Epithelial cell of esophagus (primary cell): ENCODE data around the gene C12orf60.

Experiments
- DNase-seq: peaks from one replicate; pipeline ENCODE4 v3.0.0; 2010; ENCODE audit warnings: low read depth
- H3K4me3 ChIP-seq: 2 replicates; pipeline ENCODE4 v1.5.1; 2011; ENCODE audit warnings: mild to moderate bottlenecking, low read length, control low read depth
- TF ChIP-seq, protein P1 (sequence below): IDR thresholded peaks from 2 replicates; pipeline ENCODE4 v1.5.1; 2011; ENCODE audit warnings: low read depth, mild to moderate bottlenecking, low read length, control low read depth, inconsistent platforms; ENCODE audit not compliant: insufficient read depth; ENCODE audit errors: missing control alignments

The C12orf60 gene

DNA sequence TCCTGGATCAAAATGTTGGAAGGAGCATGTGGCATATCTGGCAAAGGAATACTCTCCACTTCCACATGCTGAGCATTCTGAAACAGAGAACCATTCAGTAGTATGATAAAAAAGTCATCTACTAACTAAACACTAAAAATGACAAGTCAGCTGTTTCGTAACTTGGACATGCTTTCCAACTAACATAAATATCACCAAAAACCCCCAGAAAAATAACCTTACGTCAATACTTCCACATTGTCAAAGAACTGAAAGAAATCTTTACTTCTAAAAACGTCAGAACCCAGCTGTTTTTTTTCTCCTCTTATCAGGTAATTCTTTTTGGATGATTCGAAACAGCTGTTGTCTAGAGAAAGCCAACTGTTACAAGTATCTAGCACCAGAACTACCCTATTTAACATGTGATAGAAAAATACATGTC is 8.4 kb upstream of the C12orf60 start:
- no peak overlapping the region for H3K4me3 ChIP-seq
- no peak for DNase-seq
- TF ChIP-seq, protein P1, sequence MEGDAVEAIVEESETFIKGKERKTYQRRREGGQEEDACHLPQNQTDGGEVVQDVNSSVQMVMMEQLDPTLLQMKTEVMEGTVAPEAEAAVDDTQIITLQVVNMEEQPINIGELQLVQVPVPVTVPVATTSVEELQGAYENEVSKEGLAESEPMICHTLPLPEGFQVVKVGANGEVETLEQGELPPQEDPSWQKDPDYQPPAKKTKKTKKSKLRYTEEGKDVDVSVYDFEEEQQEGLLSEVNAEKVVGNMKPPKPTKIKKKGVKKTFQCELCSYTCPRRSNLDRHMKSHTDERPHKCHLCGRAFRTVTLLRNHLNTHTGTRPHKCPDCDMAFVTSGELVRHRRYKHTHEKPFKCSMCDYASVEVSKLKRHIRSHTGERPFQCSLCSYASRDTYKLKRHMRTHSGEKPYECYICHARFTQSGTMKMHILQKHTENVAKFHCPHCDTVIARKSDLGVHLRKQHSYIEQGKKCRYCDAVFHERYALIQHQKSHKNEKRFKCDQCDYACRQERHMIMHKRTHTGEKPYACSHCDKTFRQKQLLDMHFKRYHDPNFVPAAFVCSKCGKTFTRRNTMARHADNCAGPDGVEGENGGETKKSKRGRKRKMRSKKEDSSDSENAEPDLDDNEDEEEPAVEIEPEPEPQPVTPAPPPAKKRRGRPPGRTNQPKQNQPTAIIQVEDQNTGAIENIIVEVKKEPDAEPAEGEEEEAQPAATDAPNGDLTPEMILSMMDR: no peak

DNA sequence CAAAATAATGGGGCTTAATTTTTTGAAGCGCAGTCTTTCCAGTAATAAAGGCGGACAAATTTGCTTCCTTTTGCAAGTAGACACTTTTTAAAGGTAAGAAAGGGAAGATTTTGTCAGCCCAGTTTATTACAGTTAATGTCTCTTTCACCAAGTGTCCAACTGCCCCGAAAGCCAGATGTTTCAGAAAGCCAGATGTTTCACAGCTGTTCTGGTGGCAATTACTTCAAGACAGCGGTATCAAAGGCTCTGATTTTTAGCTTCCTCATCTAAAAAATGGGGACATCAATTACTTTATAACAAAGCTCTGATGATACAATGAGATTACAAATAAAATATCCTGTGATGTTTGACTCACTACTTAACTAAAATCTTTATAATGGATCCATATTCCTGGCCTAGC is 1.2 kb upstream of the C12orf60 start:
- TF ChIP-seq, protein P1: no peak
- DNase-seq: no peak
- H3K4me3 ChIP-seq: peak overlapping the region; percentile 94

DNA sequence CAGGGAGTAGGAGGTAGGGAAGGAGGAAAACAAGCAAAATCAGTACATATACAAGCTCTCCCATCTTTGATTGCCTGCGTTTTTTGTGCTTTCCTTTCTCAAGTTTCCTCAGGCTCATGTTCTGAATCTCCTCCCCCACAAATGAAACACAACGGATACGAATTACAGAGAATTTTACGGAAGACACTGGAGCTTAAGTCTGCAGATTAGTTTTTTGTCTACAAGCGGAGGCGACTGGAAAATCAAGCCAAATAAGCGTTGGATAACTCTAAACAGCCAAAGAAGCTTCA is 804 bp upstream of the C12orf60 start:
- H3K4me3 ChIP-seq: peak overlapping the region; percentile 94
- TF ChIP-seq, protein P1: no peak
- no peak for DNase-seq

DNA sequence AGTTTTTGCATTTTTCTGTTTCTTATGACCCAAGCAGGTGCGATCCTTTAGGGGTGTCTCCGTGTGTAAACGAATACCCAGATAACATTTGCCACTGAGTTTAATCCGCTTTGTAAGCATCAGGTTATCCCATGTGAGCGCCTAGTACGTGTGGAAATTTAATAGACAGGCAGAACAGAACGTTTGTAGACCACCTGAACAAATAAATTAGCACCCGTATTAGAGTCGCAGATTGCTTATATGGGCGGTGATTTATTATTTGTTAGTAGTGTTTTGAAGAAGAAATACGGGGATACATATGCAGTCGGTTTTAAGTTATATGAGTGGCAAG is 325 bp downstream of the C12orf60 start:
- DNase-seq: no peak
- H3K4me3 ChIP-seq: peak overlapping the region; percentile 94
- TF ChIP-seq, protein P1: no peak

DNA sequence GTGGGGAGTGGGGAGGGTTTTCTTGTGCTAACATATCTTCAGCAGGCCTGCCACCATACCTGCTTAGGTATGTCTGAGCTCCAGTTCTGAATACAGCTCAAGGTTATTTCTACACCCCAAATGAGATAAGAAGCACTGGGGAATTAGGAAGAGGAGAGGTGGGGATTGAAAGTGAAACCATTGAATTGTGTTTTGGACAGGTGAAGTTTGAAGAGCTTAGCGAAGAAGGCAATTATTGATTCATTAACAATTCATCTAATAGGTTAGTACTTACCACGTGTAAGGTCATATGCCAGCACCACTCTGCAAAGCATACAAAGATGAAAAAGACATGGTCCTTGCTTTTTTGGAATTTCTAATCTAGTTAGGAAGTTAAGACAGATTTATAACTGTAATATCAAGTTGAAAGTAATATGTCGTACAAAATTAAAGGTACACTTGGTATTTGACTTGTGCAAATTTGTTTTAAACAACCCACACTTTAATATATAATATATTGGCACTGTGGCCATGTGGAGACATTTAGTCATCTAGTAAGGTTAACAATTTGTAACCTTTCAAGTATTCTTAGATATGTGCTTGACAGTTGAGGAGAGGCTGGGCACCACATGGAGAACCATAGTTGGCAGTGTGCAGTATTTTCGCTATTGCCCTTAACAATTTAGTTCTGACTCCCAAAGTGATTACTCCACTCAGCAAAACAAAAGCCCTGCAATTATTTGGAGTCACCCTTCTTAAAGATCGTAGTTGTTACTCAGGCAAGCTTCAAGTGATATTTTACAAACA is 6.9 kb downstream of the C12orf60 start:
- H3K4me3 ChIP-seq: no peak overlapping the region
- TF ChIP-seq, protein P1: no peak
- DNase-seq: no peak

DNA sequence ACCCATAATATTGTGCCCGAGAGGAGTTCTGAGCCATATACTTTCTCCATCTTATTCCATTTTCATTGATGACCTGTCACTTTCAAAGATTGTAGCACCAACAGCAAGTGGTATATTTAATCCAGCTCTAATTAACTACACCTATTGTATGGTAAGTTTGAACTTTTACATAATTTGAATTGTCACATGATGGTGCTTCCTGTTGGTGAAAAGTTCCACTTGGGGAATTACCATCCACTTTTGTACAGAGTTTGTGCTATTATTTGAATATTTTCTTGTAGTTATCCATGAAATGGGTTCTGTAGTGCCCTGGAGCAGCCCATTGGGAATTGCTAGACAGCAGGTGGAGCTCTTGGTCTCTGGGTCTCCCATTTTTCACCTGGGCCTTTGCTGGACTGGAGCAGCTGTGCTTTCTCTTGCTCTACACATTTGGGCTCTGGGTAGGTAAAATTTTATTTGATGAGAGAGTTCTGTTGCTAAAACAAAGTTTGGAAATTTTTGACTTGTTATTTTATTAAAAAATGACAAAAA is 7.5 kb downstream of the C12orf60 start:
- no peak overlapping the region for H3K4me3 ChIP-seq
- TF ChIP-seq, protein P1: peak; percentile 75
- DNase-seq: peak; percentile 55

DNA sequence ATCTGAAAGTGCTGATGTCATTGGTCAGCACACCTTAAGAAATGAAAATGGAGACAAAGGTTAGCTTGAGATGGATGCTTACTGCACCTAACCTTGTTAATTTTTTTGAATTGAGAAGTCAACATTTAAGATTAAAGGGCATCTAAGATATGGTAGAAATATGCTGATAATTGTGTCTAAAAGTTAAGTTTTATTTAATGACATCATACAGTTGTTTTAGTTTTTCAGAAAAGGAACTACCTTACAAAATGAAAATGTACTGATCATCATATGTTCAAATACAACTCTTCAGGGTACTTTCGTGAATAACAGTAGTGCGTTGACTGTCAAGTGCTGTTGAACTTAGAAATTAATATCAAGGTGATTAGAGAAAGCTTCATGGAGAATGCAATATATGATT is 8.0 kb downstream of the C12orf60 start:
- TF ChIP-seq, protein P1: no peak
- no peak overlapping the region for H3K4me3 ChIP-seq
- DNase-seq: no peak
